Osteocyte (in vitro differentiated cells): ENCODE results near the gene PPP1R9A. TPM values are rescaled to one million over a fixed set of nuclear protein-coding genes. Genes with fewer than 3 reads are reported as not detected.

Source experiments
- DNase-seq: peaks from one replicate; pipeline ENCODE4 v3.0.0; 2021; ENCODE audit warnings: mixed read lengths; ENCODE audit not compliant: unreplicated experiment; ENCODE audit errors: extremely low spot score
- H3K27ac Mint-ChIP-seq: one replicate; pipeline ENCODE4 v1.8.0; 2021; ENCODE audit warnings: mild to moderate bottlenecking, mixed read lengths; ENCODE audit not compliant: unreplicated experiment
- H3K27me3 Mint-ChIP-seq: one replicate; pipeline ENCODE4 v1.8.0; 2021; ENCODE audit warnings: mixed read lengths; ENCODE audit not compliant: unreplicated experiment
- H3K36me3 Mint-ChIP-seq: one replicate; pipeline ENCODE4 v1.8.0; 2021; ENCODE audit warnings: mixed read lengths; ENCODE audit not compliant: unreplicated experiment
- H3K4me1 Mint-ChIP-seq: one replicate; pipeline ENCODE4 v1.8.0; 2021; ENCODE audit warnings: mixed read lengths; ENCODE audit not compliant: unreplicated experiment
- H3K4me3 Mint-ChIP-seq: one replicate; pipeline ENCODE4 v1.8.0; 2021; ENCODE audit warnings: mild to moderate bottlenecking, moderate library complexity, mixed read lengths; ENCODE audit not compliant: unreplicated experiment
- H3K9me3 Mint-ChIP-seq: one replicate; pipeline ENCODE4 v1.8.0; 2021; ENCODE audit warnings: mixed read lengths; ENCODE audit not compliant: unreplicated experiment
- total RNA-seq: library from RNA; stranded (reverse); gene quantifications from 2 replicates; pipeline ENCODE4 v1.2.1, GENCODE V29; 2021
- TF ChIP-seq, protein P1 (sequence below): fragments of 200-600 bp; sonication (generic); IDR thresholded peaks from 2 replicates; pipeline ENCODE4 v1.5.0; 2021; ENCODE audit warnings: antibody characterized with exemption, mild to moderate bottlenecking, moderate library complexity

Gene PPP1R9A
- total RNA-seq, 1 donor from 2014 or later: 3.4 TPM

DNA sequence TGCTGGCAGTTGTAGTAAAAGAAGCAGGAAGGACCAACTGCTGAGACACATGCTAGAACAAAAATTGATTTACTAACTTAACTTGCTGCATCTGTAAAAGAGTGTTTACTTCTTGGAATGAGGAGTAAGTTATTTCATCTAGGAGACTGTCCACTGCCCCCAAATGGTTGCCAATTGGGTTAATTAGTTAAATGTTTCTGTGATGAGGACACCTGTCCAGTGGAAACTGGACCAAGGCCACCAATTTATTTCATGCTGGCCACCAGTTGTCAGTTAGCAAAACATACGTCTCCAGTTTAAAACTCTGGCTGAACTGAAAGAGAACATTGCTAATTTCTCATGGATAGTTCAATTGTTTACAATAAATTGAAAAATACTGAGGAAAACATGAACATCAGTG is 191.7 kb downstream of the PPP1R9A start:
- H3K4me1 Mint-ChIP-seq: no peaks in the 10 kb centered on the region
- no peaks in the 10 kb centered on the region for H3K36me3 Mint-ChIP-seq
- H3K4me3 Mint-ChIP-seq: no peak overlapping the region
- no peak overlapping the region for H3K27ac Mint-ChIP-seq
- H3K27me3 Mint-ChIP-seq: no peaks in the 10 kb centered on the region
- TF ChIP-seq, protein P1, sequence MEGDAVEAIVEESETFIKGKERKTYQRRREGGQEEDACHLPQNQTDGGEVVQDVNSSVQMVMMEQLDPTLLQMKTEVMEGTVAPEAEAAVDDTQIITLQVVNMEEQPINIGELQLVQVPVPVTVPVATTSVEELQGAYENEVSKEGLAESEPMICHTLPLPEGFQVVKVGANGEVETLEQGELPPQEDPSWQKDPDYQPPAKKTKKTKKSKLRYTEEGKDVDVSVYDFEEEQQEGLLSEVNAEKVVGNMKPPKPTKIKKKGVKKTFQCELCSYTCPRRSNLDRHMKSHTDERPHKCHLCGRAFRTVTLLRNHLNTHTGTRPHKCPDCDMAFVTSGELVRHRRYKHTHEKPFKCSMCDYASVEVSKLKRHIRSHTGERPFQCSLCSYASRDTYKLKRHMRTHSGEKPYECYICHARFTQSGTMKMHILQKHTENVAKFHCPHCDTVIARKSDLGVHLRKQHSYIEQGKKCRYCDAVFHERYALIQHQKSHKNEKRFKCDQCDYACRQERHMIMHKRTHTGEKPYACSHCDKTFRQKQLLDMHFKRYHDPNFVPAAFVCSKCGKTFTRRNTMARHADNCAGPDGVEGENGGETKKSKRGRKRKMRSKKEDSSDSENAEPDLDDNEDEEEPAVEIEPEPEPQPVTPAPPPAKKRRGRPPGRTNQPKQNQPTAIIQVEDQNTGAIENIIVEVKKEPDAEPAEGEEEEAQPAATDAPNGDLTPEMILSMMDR: no peak
- H3K9me3 Mint-ChIP-seq: no peaks in the 10 kb centered on the region
- no peak for DNase-seq

DNA sequence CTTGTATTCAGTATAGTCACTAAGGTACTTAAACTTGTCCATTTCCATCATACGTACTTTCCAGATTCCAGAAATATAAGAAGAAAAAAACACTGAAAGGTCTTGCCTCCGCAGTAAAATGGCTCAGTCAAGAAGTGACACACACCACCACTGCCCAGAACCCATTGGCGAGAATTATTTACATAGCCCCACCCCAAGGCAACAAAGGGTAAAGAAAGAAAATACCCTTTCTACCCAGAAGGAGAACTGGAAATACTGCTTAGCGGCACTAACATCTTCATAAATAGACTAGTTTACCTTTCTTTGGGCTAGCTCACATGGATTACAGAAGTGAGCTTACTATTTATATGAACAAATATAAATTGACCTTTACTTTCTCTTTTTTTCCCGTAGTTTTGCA is 194.0 kb downstream of the PPP1R9A start:
- H3K4me3 Mint-ChIP-seq: no peak overlapping the region
- no peak overlapping the region for H3K27ac Mint-ChIP-seq
- no peaks in the 10 kb centered on the region for H3K36me3 Mint-ChIP-seq
- H3K9me3 Mint-ChIP-seq: no peaks in the 10 kb centered on the region
- H3K4me1 Mint-ChIP-seq: no peaks in the 10 kb centered on the region
- H3K27me3 Mint-ChIP-seq: no peaks in the 10 kb centered on the region
- DNase-seq: no peak
- TF ChIP-seq, protein P1: no peak

DNA sequence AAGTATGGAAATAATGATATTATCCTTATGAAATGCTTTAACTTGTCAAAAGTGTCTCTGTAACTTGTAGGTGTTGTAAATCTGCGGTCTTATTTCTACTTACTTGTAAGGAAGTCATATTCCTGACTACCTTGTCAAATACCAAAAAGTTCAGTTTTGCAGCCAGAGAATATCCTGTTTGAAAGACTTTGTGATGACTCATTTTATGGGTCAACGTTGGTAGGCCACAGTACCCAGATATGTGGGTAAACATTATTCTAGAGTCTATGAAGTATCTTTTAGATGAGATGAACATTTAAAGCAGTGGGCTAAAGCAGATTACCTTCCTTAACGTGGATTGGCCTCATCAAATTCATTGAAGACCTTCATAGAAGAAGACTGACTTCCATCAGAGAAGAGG is 195.3 kb downstream of the PPP1R9A start:
- TF ChIP-seq, protein P1: no peak
- DNase-seq: no peak
- H3K4me3 Mint-ChIP-seq: no peak overlapping the region
- H3K4me1 Mint-ChIP-seq: no peaks in the 10 kb centered on the region
- H3K36me3 Mint-ChIP-seq: no peaks in the 10 kb centered on the region
- no peaks in the 10 kb centered on the region for H3K27me3 Mint-ChIP-seq
- H3K9me3 Mint-ChIP-seq: no peaks in the 10 kb centered on the region
- no peak overlapping the region for H3K27ac Mint-ChIP-seq

DNA sequence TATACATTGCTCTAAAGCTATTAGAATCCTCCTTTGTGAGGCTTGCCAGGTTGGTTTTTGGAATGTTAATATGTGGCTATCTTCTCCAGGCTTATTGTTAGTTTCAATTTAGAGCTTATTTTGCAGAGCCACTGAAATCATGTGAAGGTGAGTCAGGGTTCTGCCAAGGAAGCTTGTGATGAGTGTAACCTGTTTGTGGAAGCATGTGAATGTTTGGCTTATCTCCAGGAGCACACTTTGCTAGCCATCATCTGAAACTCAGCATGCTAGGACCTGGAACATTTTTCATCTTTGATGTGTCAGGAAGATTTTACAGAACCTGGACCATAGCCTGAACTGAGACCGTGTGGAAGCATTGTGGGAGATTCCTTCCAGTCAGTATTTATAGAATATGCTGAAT is 197.3 kb downstream of the PPP1R9A start:
- Mint-ChIP-seq H3K9me3 (no peaks in the 10 kb centered on the region), H3K27ac (no peak overlapping the region), H3K36me3 (no peaks in the 10 kb centered on the region), H3K27me3 (no peaks in the 10 kb centered on the region), H3K4me3 (no peak overlapping the region), H3K4me1 (no peaks in the 10 kb centered on the region)
- no peak for DNase-seq
- TF ChIP-seq, protein P1: no peak

DNA sequence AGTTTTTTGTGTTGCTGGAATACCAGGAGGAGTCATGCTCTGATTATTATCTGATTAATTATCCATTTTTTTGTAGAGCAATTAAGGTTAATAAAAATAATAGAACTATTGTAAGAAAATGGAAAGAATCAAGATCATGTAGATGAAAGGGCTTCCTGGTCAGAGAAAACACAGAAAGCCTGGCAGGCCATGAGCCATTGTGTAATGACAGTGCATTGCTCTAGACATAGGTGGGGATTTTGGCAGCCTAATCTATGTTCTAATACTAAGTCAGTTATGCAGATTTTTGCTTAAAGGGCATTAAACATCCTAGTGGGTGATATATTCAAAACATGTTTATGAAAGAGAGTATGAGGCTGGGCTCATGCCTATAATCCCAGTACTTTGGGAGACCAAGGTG is 198.2 kb downstream of the PPP1R9A start:
- Mint-ChIP-seq H3K4me3 (no peak overlapping the region), H3K27ac (no peak overlapping the region), H3K4me1 (no peaks in the 10 kb centered on the region), H3K36me3 (no peaks in the 10 kb centered on the region), H3K9me3 (no peaks in the 10 kb centered on the region), H3K27me3 (no peaks in the 10 kb centered on the region)
- DNase-seq: no peak
- TF ChIP-seq, protein P1: no peak
